SU-DHL-6 (cell line): Measurements from ENCODE around the gene CACNB2.

Experiments
- CTCF ChIP-seq: fragments of 200-600 bp; sonication (generic); IDR thresholded peaks from one replicate; pipeline ENCODE4 v1.5.1; 2017; ENCODE audit warnings: antibody characterized with exemption, mild to moderate bottlenecking, low read length, moderate library complexity; ENCODE audit not compliant: insufficient read depth, poor library complexity, severe bottlenecking
- EZH2phosphoT487 ChIP-seq: fragments of 200-600 bp; sonication (generic), shearing (Covaris generic); conservative IDR thresholded peaks from 2 replicates; pipeline ENCODE4 v1.6.1; 2018; ENCODE audit warnings: mild to moderate bottlenecking, antibody characterized with exemption, low read length, moderate library complexity, mixed read lengths

- TF ChIP-seq CTCF (no peak), EZH2phosphoT487 (no peak)
These were observed 387.5 kb downstream of the CACNB2 start for GRCh38 chr10:18527687-18528086.
